Stimulated activated CD4-positive, alpha-beta T cell treated with anti-CD3 and anti-CD28 coated beads, Interleukin-12 subunit alpha, Interleukin-12 subunit beta, amount 100 ng/mL, for 48 hours (primary cell): ENCODE results near the gene FAM47B.

ENCODE experiments used
- DNase-seq, 3 donors: peaks; one replicate each; pipeline ENCODE4 v3.0.0-alpha.2; 2020; ENCODE audit warnings: low read depth in 2 of 3, low spot score in 1 of 3

Gene FAM47B

GRCh38 chrX:34942496-34942895 lies at the start of gene FAM47B:
FAM47B (plus strand) TSS chrX:34942796; CDS start chrX:34942832, 36 bp downstream.
- no peak for DNase-seq

GRCh38 chrX:34893741-34894140 lies 48.9 kb upstream of the FAM47B start:
- DNase-seq, result no peak

- no peak for DNase-seq
Measured at GRCh38 chrX:34900691-34901090, 41.9 kb upstream of the FAM47B start.

- DNase-seq, result no peak
Measured at GRCh38 chrX:34901761-34902160, 40.8 kb upstream of the FAM47B start.

GRCh38 chrX:34903316-34903715 lies 39.3 kb upstream of the FAM47B start:
- no peak for DNase-seq

- no peak for DNase-seq
Measured at GRCh38 chrX:34909151-34909550, 33.4 kb upstream of the FAM47B start.

GRCh38 chrX:34915463-34916225 lies 27.0 kb upstream of the FAM47B start:
- DNase-seq, result no peak

- DNase-seq, result no peak
Measured at GRCh38 chrX:34917146-34917545, 25.4 kb upstream of the FAM47B start.

GRCh38 chrX:34918091-34918736 lies 24.4 kb upstream of the FAM47B start:
- no peak for DNase-seq

- DNase-seq, result no peak
Measured at GRCh38 chrX:34918856-34919255, 23.7 kb upstream of the FAM47B start.

- no peak for DNase-seq
Measured at GRCh38 chrX:34927866-34928265, 14.7 kb upstream of the FAM47B start.

GRCh38 chrX:34943235-34943634 lies 639 bp downstream of the FAM47B start:
- no peak for DNase-seq

- DNase-seq, result no peak
Measured at GRCh38 chrX:34956916-34957315, 14.3 kb downstream of the FAM47B start.

- no peak for DNase-seq
Measured at GRCh38 chrX:34961662-34962061, 19.1 kb downstream of the FAM47B start.

- DNase-seq, result no peak
Measured at GRCh38 chrX:34972206-34972605, 29.6 kb downstream of the FAM47B start.

- no peak for DNase-seq
Measured at GRCh38 chrX:34978171-34978570, 35.6 kb downstream of the FAM47B start.

- no peak for DNase-seq
Measured at GRCh38 chrX:34987646-34988045, 45.0 kb downstream of the FAM47B start.
